Measurements from ENCODE around the gene BID. TPM values are rescaled to one million over a fixed set of nuclear protein-coding genes. Genes with fewer than 3 reads are reported as not detected.

Gene BID
- total RNA-seq, 1 donor from 2014 or later, result 17.9 TPM

Other genes with a start within 250 kb of the BID start
- gene SLC25A18, start 211.0 kb downstream of the BID start, total RNA-seq, result not detected in 2 replicates
- 120 and 128 TPM in 2 replicates for gene ATP6V1E1, start 145.7 kb downstream of the BID start, total RNA-seq
- 34.6 and 35.9 TPM in 2 replicates for gene BCL2L13, start 135.7 kb downstream of the BID start, total RNA-seq

Data from activated T-helper 1 cell treated with anti-CD3 and anti-CD28 coated beads, Interleukin-12 subunit alpha, Interleukin-12 subunit beta, Interleukin-2, Interleukin-4 antibody, amounts not matched to agents 30 ng/mL and 10 ng/mL and 1 ng/mL, durations not matched to agents 14 hours and 24 hours and 36 hours (primary cell).